Peyer's patch (tissue), 4 donors: ENCODE measurements around the gene PEDS1.

Experiments used
- CTCF ChIP-seq, 6 experiments: fragments of 450-650 bp in 4 of 6; fragments of 200-600 bp in 2 of 6; sonication (generic) in 1 of 6; IDR thresholded peaks; one replicate each; pipeline ENCODE4 v1.5.1; 2017 to 2019; ENCODE audit warnings: antibody characterized with exemption in 6 of 6, mild to moderate bottlenecking in 3 of 6, moderate library complexity in 1 of 6
- POLR2A ChIP-seq, 2 donors: fragments of 450-650 bp; IDR thresholded peaks; one replicate each; pipeline ENCODE4 v1.5.1; 2017; ENCODE audit warnings: antibody characterized with exemption in 2 of 2, mild to moderate bottlenecking in 2 of 2, moderate library complexity in 2 of 2

- TF ChIP-seq POLR2A (IDR thresholded peaks at IDR 0.05) (no peak), CTCF (IDR thresholded peaks at IDR 0.05) (no peak)
Measured at GRCh38 chr20:50198716-50199115, 45.2 kb upstream of the PEDS1 start.
